ENCODE measurements around the gene IQSEC1. TPM values are rescaled to one million over a fixed set of nuclear protein-coding genes. Genes with fewer than 3 reads are reported as not detected.

The IQSEC1 gene
- total and polyA plus RNA-seq, 9 of the 15 experiments (the other 6 are each of a cell fraction or from before 2014, with no cell fraction given) = 0.56 to 39.0 (median 6.8) TPM

GRCh38 chr3:12986521-12986920, 86.7 kb downstream of the IQSEC1 start:
- Histone ChIP-seq H3K9me3 (replicated peaks; ENCODE audit: control insufficient read depth, insufficient read depth, low read depth, low read length) (no peaks in the 10 kb centered on the region), H3K36me3 (ENCODE audit: control insufficient read depth, insufficient read depth, low read length) (no peaks in the 10 kb centered on the region), H2AFZ (ENCODE audit: low read depth, low read length) (no peak overlapping the region), H3K79me2 (ENCODE audit: control insufficient read depth, insufficient read depth, low read length) (peaks cover 11% of the 10 kb centered on the region; the same call in 2 of the 3 replicates), H3K27me3 (ENCODE audit: control insufficient read depth in 2 of 2, insufficient read depth in 2 of 2, low read length in 2 of 2) (no peaks in the 10 kb centered on the region), H3K9ac (ENCODE audit: insufficient read depth in 1 of 2, low read depth in 2 of 2, low read length in 2 of 2) (peak overlapping the region in 1 of 2 experiments; percentile 80; a peak in 2 of 4 replicates), H3K4me1 (replicated peaks in 1 of 2; ENCODE audit: control insufficient read depth in 2 of 2, insufficient read depth in 2 of 2, low read length in 2 of 2) (peaks cover 12 to 49% of the 10 kb centered on the region in 2 experiments; a peak in 4 of 5 replicates), H3K9me1 (ENCODE audit: control insufficient read depth, insufficient read depth, low read length) (no peaks in the 10 kb centered on the region), H3K27ac (ENCODE audit: extremely low read depth, low read depth, low read length) (no peak overlapping the region), H3K4me2 (ENCODE audit: insufficient read depth, low read length) (no peak overlapping the region), H3K4me3 (no peak overlapping the region), H4K20me1 (replicated peaks; ENCODE audit: control insufficient read depth, insufficient read depth, low read length) (no peaks in the 10 kb centered on the region)
- intact Hi-C loops (cut with micrococcal nuclease) (no loop called here), in situ Hi-C loops (cut with MboI) (no loop called here)
- WGBS (ENCODE audit: insufficient coverage, low coverage, missing lambda C conversion rate) = 89% methylated on average over 10 of the region's 11 CpGs
- ChIA-PET CTCF (ENCODE audit: low intra/inter-chr PET ratio) (no interaction called here), POLR2A (interaction anchor here (0.6 to 1.7 kb wide), 5 partner anchors 9 to 190 kb away, joined by 3 to 5 read pairs (median 4); partner anchors contain the start of gene CAND2)
- ATAC-seq (no peak), DNase-seq (ENCODE audit: extremely low read depth in 1 of 4, low spot score in 3 of 4) (no peak), FAIRE-seq (no peak)
- no TSS peak for BruUV-seq (replicated peaks)
- TF ChIP-seq ZNF143 (CRISPR knock-in tag; IDR thresholded peaks at IDR 0.05) (no peak), CSDE1 (IDR thresholded peaks at IDR 0.05) (no peak), SFPQ (IDR thresholded peaks at IDR 0.05; ENCODE audit: low read depth, low read length) (no peak), SETDB1 (IDR thresholded peaks at IDR 0.05; ENCODE audit: low read length) (no peak), RFX1 (IDR thresholded peaks at IDR 0.05) (no peak), BACH1 (tag; IDR thresholded peaks at IDR 0.05) (no peak), ZKSCAN3 (CRISPR knock-in tag; IDR thresholded peaks at IDR 0.05) (no peak), CBFA2T3 (IDR thresholded peaks at IDR 0.05) (no peak), MTA3 (IDR thresholded peaks at IDR 0.05; ENCODE audit: borderline replicate concordance) (no peak), IRF2 (CRISPR knock-in tag; IDR thresholded peaks at IDR 0.05) (no peak), GTF2A2 (tag; IDR thresholded peaks at IDR 0.05) (no peak), ADNP (tag; IDR thresholded peaks at IDR 0.05) (no peak), PML (IDR thresholded peaks at IDR 0.05; ENCODE audit: low read length) (no peak)
- TF ChIP-seq, protein P1, sequence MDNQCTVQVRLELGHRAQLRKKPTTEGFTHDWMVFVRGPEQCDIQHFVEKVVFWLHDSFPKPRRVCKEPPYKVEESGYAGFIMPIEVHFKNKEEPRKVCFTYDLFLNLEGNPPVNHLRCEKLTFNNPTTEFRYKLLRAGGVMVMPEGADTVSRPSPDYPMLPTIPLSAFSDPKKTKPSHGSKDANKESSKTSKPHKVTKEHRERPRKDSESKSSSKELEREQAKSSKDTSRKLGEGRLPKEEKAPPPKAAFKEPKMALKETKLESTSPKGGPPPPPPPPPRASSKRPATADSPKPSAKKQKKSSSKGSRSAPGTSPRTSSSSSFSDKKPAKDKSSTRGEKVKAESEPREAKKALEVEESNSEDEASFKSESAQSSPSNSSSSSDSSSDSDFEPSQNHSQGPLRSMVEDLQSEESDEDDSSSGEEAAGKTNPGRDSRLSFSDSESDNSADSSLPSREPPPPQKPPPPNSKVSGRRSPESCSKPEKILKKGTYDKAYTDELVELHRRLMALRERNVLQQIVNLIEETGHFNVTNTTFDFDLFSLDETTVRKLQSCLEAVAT (IDR thresholded peaks at IDR 0.05) = no peak
- TF ChIP-seq, protein P2, sequence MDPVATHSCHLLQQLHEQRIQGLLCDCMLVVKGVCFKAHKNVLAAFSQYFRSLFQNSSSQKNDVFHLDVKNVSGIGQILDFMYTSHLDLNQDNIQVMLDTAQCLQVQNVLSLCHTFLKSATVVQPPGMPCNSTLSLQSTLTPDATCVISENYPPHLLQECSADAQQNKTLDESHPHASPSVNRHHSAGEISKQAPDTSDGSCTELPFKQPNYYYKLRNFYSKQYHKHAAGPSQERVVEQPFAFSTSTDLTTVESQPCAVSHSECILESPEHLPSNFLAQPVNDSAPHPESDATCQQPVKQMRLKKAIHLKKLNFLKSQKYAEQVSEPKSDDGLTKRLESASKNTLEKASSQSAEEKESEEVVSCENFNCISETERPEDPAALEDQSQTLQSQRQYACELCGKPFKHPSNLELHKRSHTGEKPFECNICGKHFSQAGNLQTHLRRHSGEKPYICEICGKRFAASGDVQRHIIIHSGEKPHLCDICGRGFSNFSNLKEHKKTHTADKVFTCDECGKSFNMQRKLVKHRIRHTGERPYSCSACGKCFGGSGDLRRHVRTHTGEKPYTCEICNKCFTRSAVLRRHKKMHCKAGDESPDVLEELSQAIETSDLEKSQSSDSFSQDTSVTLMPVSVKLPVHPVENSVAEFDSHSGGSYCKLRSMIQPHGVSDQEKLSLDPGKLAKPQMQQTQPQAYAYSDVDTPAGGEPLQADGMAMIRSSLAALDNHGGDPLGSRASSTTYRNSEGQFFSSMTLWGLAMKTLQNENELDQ (CRISPR knock-in tag; IDR thresholded peaks at IDR 0.05; ENCODE audit: borderline replicate concordance) = no peak
- TF ChIP-seq, protein P3, sequence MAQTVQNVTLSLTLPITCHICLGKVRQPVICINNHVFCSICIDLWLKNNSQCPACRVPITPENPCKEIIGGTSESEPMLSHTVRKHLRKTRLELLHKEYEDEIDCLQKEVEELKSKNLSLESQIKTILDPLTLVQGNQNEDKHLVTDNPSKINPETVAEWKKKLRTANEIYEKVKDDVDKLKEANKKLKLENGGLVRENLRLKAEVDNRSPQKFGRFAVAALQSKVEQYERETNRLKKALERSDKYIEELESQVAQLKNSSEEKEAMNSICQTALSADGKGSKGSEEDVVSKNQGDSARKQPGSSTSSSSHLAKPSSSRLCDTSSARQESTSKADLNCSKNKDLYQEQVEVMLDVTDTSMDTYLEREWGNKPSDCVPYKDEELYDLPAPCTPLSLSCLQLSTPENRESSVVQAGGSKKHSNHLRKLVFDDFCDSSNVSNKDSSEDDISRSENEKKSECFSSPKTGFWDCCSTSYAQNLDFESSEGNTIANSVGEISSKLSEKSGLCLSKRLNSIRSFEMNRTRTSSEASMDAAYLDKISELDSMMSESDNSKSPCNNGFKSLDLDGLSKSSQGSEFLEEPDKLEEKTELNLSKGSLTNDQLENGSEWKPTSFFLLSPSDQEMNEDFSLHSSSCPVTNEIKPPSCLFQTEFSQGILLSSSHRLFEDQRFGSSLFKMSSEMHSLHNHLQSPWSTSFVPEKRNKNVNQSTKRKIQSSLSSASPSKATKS (CRISPR knock-in tag; IDR thresholded peaks at IDR 0.05) = no peak
